HG02973 (cell line): ENCODE measurements around the gene SRC.

Experiments
- ATAC-seq: cut with Tn5 transposase; IDR thresholded peaks from one replicate; pipeline ENCODE4 v1.9.1; 2021; ENCODE audit warnings: moderate library complexity; ENCODE audit not compliant: unreplicated experiment

The SRC gene

GRCh38 chr20:37422791-37423286 lies 76.9 kb downstream of the SRC start:
- ATAC-seq, result no peak

GRCh38 chr20:37423545-37423944 lies 77.6 kb downstream of the SRC start:
- ATAC-seq, result no peak

DNA sequence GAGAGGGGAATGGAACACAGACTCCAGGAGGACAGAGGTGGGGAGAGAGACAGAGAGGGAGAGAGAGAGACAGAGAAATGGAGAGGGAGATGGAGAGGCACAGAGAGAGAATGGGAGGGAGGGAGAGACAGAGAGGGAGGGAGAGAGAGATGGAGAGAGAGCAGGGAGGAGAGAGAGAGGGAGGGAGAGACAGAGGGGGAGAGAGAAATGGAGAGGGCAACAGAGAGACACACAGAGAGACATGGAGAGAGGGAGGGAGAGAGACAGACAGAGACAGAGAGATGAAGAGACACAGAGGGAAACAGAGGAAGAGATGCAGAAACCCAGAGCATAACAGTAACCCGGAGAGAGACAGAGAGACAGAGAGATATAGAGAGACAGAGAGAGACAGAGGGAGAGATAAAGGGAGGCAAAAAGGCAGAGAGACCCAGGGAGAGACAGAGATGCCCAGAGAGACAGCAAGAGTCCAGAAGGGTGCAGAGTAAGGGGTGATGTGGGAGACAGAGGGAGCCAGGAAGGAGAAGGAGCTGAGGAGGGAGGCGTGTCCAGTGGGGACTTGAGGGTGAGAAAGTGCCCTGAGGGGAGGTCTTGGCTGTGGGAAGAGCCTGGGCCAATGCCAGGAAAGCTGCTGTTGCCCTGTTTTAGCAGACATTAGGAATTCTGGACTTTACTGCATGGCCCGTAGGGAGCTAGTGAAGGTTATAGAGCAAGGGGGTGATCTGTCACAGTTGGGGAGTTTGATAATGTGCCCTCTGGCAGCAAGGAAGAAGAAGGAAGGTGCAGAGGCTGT lies 78.3 kb downstream of the SRC start:
- no peak for ATAC-seq

DNA sequence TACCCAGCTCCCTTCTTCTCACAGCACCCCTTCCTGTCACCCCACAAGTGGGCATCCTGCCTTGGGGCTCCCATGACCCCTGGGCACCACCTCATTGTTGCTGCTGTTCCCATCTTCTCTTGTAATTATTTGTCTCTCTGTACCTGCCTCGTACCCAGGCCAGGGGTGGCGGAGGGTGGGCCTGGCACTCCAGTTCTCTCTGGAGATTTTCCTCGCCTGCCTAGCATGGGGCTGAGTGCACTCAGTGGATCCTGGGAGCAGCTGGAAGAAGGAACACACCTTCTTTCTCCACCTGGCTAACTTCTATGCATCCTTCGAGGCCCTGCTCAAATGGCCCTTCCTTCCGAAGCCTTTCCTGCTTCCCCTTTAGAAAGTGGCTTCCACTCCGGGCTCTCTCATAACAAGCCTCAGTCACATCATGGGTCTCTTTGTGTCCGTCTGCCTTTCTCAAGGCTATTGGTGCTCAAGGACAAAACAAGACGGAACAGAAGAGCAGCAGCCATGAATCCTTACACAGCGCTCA lies 79.2 kb downstream of the SRC start:
- no peak for ATAC-seq

GRCh38 chr20:37426106-37426505 lies 80.2 kb downstream of the SRC start:
- no peak for ATAC-seq

DNA sequence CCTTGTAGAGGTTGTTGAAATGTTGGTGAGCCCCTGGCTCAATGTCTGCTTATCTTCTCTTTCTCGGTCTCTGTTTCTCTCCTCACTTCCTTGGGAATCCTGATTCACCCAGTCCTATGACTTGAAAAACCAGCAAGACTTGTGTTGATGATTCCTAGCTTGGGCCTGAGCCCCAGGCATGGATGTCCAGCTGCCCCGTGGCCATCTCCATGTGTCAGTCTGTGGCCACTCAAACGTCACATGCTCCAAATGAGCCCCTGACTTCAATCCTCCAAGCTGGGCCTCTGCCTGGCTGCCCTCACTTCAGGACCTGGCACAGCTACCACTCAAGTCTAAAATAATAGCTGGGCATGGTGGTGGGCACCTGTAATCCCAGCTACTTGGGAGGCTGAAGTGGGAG lies 81.0 kb downstream of the SRC start:
- no peak for ATAC-seq

DNA sequence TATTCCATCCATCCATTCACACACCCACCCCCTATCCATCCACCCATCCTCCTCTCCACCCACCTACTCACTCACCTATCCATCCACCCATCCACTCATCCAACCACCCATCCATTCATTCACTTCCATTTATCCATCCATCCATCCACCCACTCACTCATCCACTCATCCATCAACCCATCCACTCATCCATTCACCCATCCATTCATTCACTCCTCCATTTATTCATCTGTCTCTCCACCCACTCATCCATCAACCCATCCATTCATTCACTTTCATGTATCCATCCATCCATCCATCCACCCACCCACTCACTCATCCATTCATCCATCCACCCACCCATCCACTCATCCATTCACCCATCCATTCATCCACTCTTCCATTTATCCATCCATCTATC lies 84.1 kb downstream of the SRC start:
- ATAC-seq, result no peak

GRCh38 chr20:37430778-37431460 lies 85.0 kb downstream of the SRC start:
- ATAC-seq, result no peak

GRCh38 chr20:37431786-37432185 lies 85.8 kb downstream of the SRC start:
- ATAC-seq, result no peak

DNA sequence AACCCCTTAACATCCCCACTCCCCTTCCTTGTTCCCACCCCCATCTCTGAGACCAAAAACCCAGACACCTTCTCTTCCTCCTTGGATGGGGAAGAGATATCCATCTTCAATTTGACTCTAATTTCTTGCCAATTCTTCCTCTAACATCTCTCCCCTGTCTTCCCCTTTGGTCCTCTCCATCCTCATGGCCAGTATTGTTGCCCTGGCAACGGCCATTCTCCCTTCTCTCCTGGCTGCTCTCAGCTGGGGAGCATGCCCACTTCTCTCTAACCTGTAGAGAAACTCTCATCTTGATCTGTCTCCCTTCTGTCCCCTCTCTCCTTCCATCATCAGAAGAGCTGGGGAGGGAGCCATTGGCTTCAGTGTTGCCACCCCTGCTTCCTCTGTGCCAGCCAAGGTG lies 86.7 kb downstream of the SRC start:
- no peak for ATAC-seq

DNA sequence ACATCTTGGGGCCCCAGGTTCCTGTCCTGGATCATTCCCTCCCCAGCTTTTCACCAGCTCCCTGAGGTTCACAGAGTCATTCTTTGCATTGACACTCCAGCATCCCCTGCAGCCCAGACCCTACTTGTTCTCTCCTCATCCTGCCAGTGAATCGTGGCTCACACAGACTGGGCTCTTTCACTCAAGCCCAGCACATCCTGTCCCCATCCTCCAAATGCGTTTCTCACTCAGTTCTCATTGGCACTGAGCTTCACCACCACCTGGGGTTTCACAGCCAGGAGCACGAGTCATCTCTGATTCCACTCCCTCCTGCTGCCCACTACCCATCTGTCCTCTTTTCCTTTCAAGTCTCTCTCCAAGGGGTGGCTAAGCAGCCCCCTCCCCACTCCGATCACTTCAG lies 89.7 kb downstream of the SRC start:
- ATAC-seq, result no peak

GRCh38 chr20:37436527-37437186 lies 90.7 kb downstream of the SRC start:
- no peak for ATAC-seq

- no peak for ATAC-seq
These were observed 91.7 kb downstream of the SRC start for GRCh38 chr20:37437676-37438075.

GRCh38 chr20:37438464-37439222 lies 92.7 kb downstream of the SRC start:
- no peak for ATAC-seq

GRCh38 chr20:37439223-37439933 lies 93.4 kb downstream of the SRC start:
- no peak for ATAC-seq

DNA sequence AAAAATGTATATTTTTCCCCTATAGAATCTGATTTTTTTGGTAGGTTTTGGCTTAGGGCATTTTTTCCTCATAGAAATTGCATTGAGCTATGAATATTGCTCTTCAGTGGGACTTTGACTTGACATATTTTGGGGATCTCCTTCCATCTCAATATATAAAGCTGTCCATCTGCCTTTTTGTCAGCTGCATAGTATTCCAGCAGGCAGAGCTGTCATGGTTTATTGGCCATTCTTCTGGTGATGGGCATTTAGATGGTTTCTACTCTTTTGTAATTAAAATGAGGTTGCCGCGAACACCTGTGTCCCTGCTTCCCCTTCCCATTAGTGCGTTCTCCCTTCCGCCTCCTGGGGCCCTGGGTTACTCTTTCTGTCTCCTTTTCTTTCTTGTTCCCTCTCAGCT lies 95.1 kb downstream of the SRC start:
- no peak for ATAC-seq

DNA sequence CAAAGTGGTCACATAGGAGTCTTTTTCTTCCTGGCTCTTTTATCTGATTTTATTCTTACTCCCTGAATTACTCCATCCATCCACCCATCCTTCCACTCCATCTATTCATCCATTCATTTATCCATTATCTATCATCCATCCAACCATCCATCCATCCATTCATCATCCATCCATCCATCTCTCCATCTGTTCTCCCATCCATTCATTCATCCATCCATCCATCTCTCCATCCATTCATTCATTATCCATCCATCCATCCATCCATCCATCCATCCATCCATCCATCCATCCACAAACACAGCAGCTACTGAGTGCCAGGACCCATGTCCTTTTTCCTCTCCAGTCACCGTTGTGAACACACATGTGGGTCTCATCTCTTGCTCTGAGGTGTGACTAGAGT lies 96.6 kb downstream of the SRC start:
- ATAC-seq, result no peak

DNA sequence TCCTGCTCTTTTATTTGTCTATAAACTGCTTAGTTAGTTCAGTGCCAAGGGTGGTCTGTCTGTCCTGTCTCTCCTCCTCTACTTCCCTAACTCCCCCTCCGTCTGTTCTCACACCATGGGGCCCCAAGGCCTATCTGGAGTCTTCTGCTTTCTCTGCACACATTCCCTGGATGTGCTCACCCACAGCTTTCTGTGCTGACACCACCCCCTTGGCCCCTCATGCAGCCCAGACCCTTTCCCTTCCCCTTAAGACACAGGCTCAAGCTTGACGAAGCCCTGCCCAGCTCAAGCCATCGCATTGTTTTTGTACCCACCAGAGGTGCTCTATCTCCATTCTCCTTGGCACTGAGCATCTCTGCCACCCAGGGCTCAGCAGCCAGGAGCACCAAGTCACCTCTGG lies 97.0 kb downstream of the SRC start:
- no peak for ATAC-seq

DNA sequence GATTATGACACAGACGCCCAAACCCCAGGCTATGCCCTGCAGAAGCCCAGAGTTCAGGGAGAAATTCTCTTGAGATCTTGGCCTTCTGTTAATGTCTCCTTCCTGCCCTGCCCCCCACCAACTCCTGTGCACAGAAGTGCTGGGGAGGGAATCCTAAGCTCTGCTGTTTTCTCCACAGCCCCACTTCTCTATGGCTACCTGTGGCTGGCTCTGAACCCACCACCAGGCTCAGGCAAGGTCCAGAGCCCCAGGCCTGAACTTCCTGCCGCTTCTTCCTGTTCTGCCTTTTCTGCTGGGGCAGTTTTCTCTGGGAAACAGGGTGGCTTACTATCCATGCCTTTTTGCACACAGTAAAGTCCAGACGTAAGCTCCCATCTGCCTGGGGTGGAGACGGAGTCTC lies 97.7 kb downstream of the SRC start:
- ATAC-seq, result no peak

DNA sequence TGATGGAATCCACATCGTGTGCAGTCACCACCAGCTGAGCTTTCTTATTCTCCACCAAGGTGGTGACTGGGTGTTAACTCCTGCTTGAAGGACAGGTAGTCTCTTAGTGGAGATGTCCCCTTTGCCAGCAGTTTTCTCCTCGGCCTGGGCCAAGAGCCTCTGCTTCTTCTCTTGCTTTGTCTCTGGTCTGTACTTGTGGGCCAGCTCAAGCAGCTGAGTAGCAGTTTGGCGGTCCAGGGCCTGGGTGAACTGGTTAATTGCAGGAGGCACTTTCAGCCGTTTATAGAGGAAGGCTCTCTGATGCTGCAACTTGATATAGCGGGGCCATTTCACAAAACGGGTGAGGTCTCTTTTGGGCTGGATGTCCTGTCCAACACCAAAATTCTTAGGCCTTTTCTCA lies 99.1 kb downstream of the SRC start:
- ATAC-seq, result no peak
